HepG2 (cell line): ENCODE measurements around the gene UBQLN1.
A peak's percentile ranks its signal among the peaks of the same experiment; 100 is the strongest.

Experiments used
- FOXA3 ChIP-seq: IDR thresholded peaks from 2 replicates; pipeline ENCODE4 v1.6.1; 2016; ENCODE audit warnings: missing genetic modification reagents, missing compliant biosample characterization
- TF ChIP-seq, protein P1 (sequence below): sonication (generic); formaldehyde crosslinking; IDR thresholded peaks from 2 replicates; pipeline ENCODE4 v1.5.0; 2020; ENCODE audit warnings: mild to moderate bottlenecking, missing genetic modification reagents, moderate library complexity

DNA sequence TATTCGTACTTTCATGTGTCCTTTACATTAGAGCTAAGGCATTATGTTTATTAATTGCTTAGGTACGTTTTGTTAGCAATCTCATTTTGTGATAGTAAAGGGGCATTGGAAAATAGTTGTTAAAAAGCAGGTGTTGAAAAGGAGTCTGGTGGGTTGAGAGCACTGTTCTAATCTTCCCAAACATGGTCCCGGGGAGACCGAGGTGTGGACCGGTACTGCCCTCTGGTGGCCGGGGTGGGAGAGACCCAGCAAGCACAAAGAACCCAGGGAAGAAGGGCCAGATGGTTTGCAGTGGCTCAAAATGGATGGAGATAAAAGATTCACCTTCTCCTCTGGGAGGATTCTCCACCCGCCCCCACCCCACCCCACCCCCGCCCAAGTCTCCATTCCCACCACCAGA, 58.7 kb downstream of the UBQLN1 start:
- TF ChIP-seq, protein P1, sequence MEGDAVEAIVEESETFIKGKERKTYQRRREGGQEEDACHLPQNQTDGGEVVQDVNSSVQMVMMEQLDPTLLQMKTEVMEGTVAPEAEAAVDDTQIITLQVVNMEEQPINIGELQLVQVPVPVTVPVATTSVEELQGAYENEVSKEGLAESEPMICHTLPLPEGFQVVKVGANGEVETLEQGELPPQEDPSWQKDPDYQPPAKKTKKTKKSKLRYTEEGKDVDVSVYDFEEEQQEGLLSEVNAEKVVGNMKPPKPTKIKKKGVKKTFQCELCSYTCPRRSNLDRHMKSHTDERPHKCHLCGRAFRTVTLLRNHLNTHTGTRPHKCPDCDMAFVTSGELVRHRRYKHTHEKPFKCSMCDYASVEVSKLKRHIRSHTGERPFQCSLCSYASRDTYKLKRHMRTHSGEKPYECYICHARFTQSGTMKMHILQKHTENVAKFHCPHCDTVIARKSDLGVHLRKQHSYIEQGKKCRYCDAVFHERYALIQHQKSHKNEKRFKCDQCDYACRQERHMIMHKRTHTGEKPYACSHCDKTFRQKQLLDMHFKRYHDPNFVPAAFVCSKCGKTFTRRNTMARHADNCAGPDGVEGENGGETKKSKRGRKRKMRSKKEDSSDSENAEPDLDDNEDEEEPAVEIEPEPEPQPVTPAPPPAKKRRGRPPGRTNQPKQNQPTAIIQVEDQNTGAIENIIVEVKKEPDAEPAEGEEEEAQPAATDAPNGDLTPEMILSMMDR (CRISPR knock-in tag) = peak; percentile 93
- TF ChIP-seq FOXA3 = no peak
